Astrocyte of the cerebellum (primary cell): ENCODE data around the gene ENOX1.

Source experiments
- DNase-seq: peaks from one replicate; pipeline ENCODE4 v3.0.0-alpha.2; 2011; ENCODE audit warnings: low read depth
- H3K4me3 ChIP-seq: 2 replicates; pipeline ENCODE4 v1.5.1; 2011; ENCODE audit warnings: mild to moderate bottlenecking, low read depth, low read length, moderate library complexity
- CTCF ChIP-seq: IDR thresholded peaks from 2 replicates; pipeline ENCODE4 v1.5.1; 2012; ENCODE audit warnings: low read length, low read depth, moderate library complexity, mild to moderate bottlenecking; ENCODE audit errors: missing control alignments
- in situ Hi-C: cut with HindIII; loops from 2 replicates; pipeline ENCODE4 v1.10.0; 2017; ENCODE audit warnings: low sequenced_read_pairs

Gene ENOX1

GRCh38 chr13:43388282-43389034 is 398.3 kb downstream of the ENOX1 start:
- in situ Hi-C loops, result no loop called here
- no peak for DNase-seq
- no peak overlapping the region for H3K4me3 ChIP-seq
- TF ChIP-seq CTCF, result no peak

GRCh38 chr13:43387880-43388279 is 398.9 kb downstream of the ENOX1 start:
- TF ChIP-seq CTCF, result no peak
- in situ Hi-C loops, result no loop called here
- no peak overlapping the region for H3K4me3 ChIP-seq
- no peak for DNase-seq

GRCh38 chr13:43383498-43384165 is 403.1 kb downstream of the ENOX1 start:
- H3K4me3 ChIP-seq, result no peak overlapping the region
- DNase-seq, result no peak
- TF ChIP-seq CTCF, result no peak
- in situ Hi-C loops, result no loop called here

GRCh38 chr13:43379738-43380137 is 407.0 kb downstream of the ENOX1 start:
- in situ Hi-C loops, result no loop called here
- no peak for DNase-seq
- no peak for TF ChIP-seq CTCF
- H3K4me3 ChIP-seq, result no peak overlapping the region

- no peak for TF ChIP-seq CTCF
- in situ Hi-C loops, result no loop called here
- no peak for DNase-seq
- no peak overlapping the region for H3K4me3 ChIP-seq
These were observed 408.8 kb downstream of the ENOX1 start for GRCh38 chr13:43377973-43378372.

GRCh38 chr13:43377149-43377548 is 409.6 kb downstream of the ENOX1 start:
- in situ Hi-C loops, result no loop called here
- no peak for DNase-seq
- H3K4me3 ChIP-seq, result no peak overlapping the region
- no peak for TF ChIP-seq CTCF
